Measurements from ENCODE around the gene KLHL22. TPM values are rescaled to one million over a fixed set of nuclear protein-coding genes. Genes with fewer than 3 reads are reported as not detected.

The KLHL22 gene
- total and polyA plus RNA-seq, 2 donors (not counting 3 experiments of a cell fraction or from before 2014, with no cell fraction given) = 24.2 to 33.6 TPM

GRCh38 chr22:20453222-20453621 is 42.4 kb downstream of the KLHL22 start:
- no peak overlapping the region for H3K9ac ChIP-seq (replicated peaks; ENCODE audit: extremely low read depth, insufficient read depth, low read length)
- H3K4me1 ChIP-seq (ENCODE audit: control insufficient read depth, extremely low read depth, insufficient read depth, low read length) = no peaks in the 10 kb centered on the region
- no TSS peak for BruUV-seq (replicated peaks)
- peaks cover 0 to 4% of the 10 kb centered on the region in 2 experiments for H3K36me3 ChIP-seq (ENCODE audit: control insufficient read depth in 2 of 2, extremely low read depth in 1 of 2, insufficient read depth in 2 of 2, low read length in 2 of 2)
- H3K27ac ChIP-seq (ENCODE audit: insufficient read depth, low read depth, low read length) = no peak overlapping the region
- H3K27me3 ChIP-seq (ENCODE audit: control insufficient read depth in 2 of 2, insufficient read depth in 2 of 2, low read length in 2 of 2) = no peaks in the 10 kb centered on the region
- TF ChIP-seq JUN (IDR thresholded peaks at IDR 0.05; ENCODE audit: borderline replicate concordance, insufficient read depth, insufficient read length, low read depth) (no peak), FOS (IDR thresholded peaks at IDR 0.05; ENCODE audit: borderline replicate concordance, insufficient read depth, low read length) (no peak), CTCF (IDR thresholded peaks at IDR 0.05; ENCODE audit: extremely low read depth in 1 of 2, insufficient read depth in 1 of 2, low read depth in 1 of 2, low read length in 2 of 2) (no peak), GATA2 (IDR thresholded peaks at IDR 0.05; ENCODE audit: insufficient read depth, insufficient read length, low read depth, low read length) (no peak), MAX (IDR thresholded peaks at IDR 0.05; ENCODE audit: insufficient read depth, insufficient read length) (no peak), POLR2A (IDR thresholded peaks at IDR 0.05; ENCODE audit: low read depth, low read length) (no peak), MYC (IDR thresholded peaks at IDR 0.05; ENCODE audit: low read depth, low read length) (no peak), EZH2 (IDR thresholded peaks at IDR 0.05; ENCODE audit: borderline replicate concordance, low read depth, low read length, severe bottlenecking) (no peak), POLR2AphosphoS5 (IDR thresholded peaks at IDR 0.05; ENCODE audit: insufficient read depth, low read depth, low read length) (no peak)
- DNase-seq (ENCODE audit: low read depth, low spot score) (no peak), FAIRE-seq (no peak)
- ChIA-PET CTCF (interaction anchor here (1.6 to 5.8 kb wide), 2 partner anchors 21 to 36 kb away, joined by 3 to 337 read pairs; no protein-coding TSS in a partner anchor), POLR2A (no interaction called here)
- no peaks in the 10 kb centered on the region for H3K9me3 ChIP-seq (replicated peaks; ENCODE audit: control insufficient read depth, insufficient read depth, low read length)
- H3K4me3 ChIP-seq (replicated peaks in 1 of 3; ENCODE audit: insufficient read depth in 1 of 3, low read depth in 1 of 3, low read length in 3 of 3) = no peak overlapping the region
- dilution Hi-C loops (cut with MboI; ENCODE audit: extremely low pct_ligation_motif_present, low sequenced_read_pairs) = no loop called here
- H3K4me2 ChIP-seq (ENCODE audit: insufficient read depth, low read length) = no peak overlapping the region
- H2AFZ ChIP-seq (ENCODE audit: low read depth, low read length) = no peak overlapping the region
- no peaks in the 10 kb centered on the region for H4K20me1 ChIP-seq (replicated peaks; ENCODE audit: control insufficient read depth, extremely low read depth, insufficient read depth, low read length)
- H3K79me2 ChIP-seq (ENCODE audit: control insufficient read depth, insufficient read depth, low read length) = no peaks in the 10 kb centered on the region
- intact Hi-C loops (cut with micrococcal nuclease) = no loop called here
- no peaks in the 10 kb centered on the region for H3K9me1 ChIP-seq (replicated peaks; ENCODE audit: control insufficient read depth, extremely low read depth, insufficient read depth, low read length)

Measured in endothelial cell of umbilical vein (primary cell).